Esophagus muscularis mucosa (tissue), 4 donors: ENCODE results near the gene AADACL4.

Experiments
- EP300 ChIP-seq: sonication (generic); formaldehyde crosslinking; IDR thresholded peaks from one replicate; pipeline ENCODE4 v1.6.1; 2017; ENCODE audit warnings: antibody characterized with exemption
- POLR2AphosphoS5 ChIP-seq, 2 donors: sonication (generic); formaldehyde crosslinking; IDR thresholded peaks; one replicate each; pipeline ENCODE4 v1.6.1; 2017; ENCODE audit warnings: antibody characterized with exemption in 2 of 2
- TF ChIP-seq, protein P1 (sequence below), 3 experiments: fragments of 200-600 bp in 2 of 3; fragments of 450-650 bp in 1 of 3; sonication (generic) in 2 of 3; IDR thresholded peaks; one replicate each; pipeline ENCODE4 v1.5.1; 2017 to 2019; ENCODE audit warnings: antibody characterized with exemption in 3 of 3, mild to moderate bottlenecking in 2 of 3, moderate library complexity in 1 of 3

DNA sequence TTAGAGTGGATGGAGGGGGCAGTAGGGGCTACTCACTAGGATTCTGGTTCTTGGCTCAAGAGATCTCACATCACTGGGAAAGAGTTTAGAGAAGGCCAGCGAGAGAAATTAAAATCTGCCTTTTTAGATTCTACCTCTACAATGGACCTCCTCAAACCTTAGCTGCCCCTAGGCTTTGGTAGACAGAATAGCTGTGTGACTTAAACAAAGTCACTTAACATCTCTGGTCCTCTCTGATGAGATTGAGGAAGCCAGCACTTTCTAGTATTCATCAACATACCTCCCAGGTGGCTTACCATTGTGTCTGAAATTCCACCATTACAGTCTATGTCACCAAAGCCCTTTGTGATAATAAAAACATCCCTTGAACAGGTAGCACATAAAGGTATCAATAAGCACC is 18.7 kb downstream of the AADACL4 start:
- TF ChIP-seq, protein P1, sequence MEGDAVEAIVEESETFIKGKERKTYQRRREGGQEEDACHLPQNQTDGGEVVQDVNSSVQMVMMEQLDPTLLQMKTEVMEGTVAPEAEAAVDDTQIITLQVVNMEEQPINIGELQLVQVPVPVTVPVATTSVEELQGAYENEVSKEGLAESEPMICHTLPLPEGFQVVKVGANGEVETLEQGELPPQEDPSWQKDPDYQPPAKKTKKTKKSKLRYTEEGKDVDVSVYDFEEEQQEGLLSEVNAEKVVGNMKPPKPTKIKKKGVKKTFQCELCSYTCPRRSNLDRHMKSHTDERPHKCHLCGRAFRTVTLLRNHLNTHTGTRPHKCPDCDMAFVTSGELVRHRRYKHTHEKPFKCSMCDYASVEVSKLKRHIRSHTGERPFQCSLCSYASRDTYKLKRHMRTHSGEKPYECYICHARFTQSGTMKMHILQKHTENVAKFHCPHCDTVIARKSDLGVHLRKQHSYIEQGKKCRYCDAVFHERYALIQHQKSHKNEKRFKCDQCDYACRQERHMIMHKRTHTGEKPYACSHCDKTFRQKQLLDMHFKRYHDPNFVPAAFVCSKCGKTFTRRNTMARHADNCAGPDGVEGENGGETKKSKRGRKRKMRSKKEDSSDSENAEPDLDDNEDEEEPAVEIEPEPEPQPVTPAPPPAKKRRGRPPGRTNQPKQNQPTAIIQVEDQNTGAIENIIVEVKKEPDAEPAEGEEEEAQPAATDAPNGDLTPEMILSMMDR (IDR thresholded peaks at IDR 0.05) = no peak
- TF ChIP-seq POLR2AphosphoS5 (IDR thresholded peaks at IDR 0.05) = no peak
- TF ChIP-seq EP300 = no peak
